HEK293T (cell line): ENCODE measurements around the gene NUP37.

Source experiments
- ARNT ChIP-seq: fragments of 450-650 bp; IDR thresholded peaks from 2 replicates; pipeline ENCODE4 v1.6.1; 2017; ENCODE audit warnings: mild to moderate bottlenecking
- BHLHE40 ChIP-seq: fragments of 450-650 bp; IDR thresholded peaks from 2 replicates; pipeline ENCODE4 v1.6.1; 2016; ENCODE audit warnings: mild to moderate bottlenecking, moderate library complexity, borderline replicate concordance
- CTBP1 ChIP-seq: fragments of 450-650 bp; IDR thresholded peaks from 2 replicates; pipeline ENCODE4 v1.6.1; 2016; ENCODE audit warnings: borderline replicate concordance
- FOXK2 ChIP-seq: fragments of 450-650 bp; IDR thresholded peaks from 2 replicates; pipeline ENCODE4 v1.6.1; 2016; ENCODE audit warnings: mild to moderate bottlenecking
- FOXM1 ChIP-seq: fragments of 450-650 bp; IDR thresholded peaks from 2 replicates; pipeline ENCODE4 v1.6.1; 2017; ENCODE audit warnings: mild to moderate bottlenecking, borderline replicate concordance
- L3MBTL2 ChIP-seq: fragments of 450-650 bp; conservative IDR thresholded peaks from 2 replicates; pipeline ENCODE4 v1.6.1; 2016; ENCODE audit warnings: mild to moderate bottlenecking
- NFRKB ChIP-seq: fragments of 450-650 bp; IDR thresholded peaks from 2 replicates; pipeline ENCODE4 v1.6.1; 2016; ENCODE audit warnings: mild to moderate bottlenecking, moderate library complexity
- SP1 ChIP-seq: fragments of 450-650 bp; IDR thresholded peaks from 2 replicates; pipeline ENCODE4 v1.6.1; 2017
- SUZ12 ChIP-seq: fragments of 450-650 bp; IDR thresholded peaks from 2 replicates; pipeline ENCODE4 v1.6.1; 2016; ENCODE audit warnings: mild to moderate bottlenecking
- TARDBP ChIP-seq: fragments of 450-650 bp; IDR thresholded peaks from 2 replicates; pipeline ENCODE4 v1.6.1; 2016
- TF ChIP-seq, protein P1 (sequence below): fragments of 450-650 bp; IDR thresholded peaks from 2 replicates; pipeline ENCODE4 v1.6.1; 2016

DNA sequence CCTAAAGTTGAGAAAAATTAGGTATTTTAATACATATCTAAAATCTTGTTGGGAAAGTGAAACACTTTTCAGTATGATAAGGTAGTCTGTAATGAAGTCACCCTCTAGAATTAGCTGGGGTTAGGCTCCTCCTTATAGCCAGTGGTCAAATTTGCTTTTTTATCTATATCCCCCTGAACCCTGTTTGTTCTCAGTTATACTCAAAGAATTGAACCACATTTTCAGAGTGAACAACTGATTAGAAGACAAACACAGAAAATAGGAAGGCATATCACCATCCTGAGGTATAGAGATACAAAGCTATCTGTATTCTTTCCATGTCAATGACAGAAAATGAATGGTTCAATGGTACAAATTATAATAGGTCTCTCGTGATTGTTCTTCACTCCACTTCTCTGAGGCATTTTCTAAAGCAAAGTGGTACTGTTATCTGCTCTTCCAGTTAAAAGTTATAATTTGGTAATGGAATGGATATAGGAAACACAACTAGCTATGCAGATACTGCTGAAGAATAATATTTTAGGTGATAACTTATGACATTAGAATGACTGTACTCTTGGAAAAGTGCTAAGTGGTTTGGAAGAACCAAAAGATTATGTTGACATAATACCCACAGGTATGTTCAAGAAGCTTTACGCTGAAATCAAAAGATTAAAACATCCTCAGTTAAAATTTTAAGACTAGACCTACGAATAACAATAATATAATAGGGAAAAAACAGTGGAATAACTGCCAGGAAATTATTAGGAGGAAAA is 85.7 kb downstream of the NUP37 start:
- TF ChIP-seq L3MBTL2 (no peak), BHLHE40 (no peak), FOXM1 (no peak), SP1 (no peak), SUZ12 (no peak), FOXK2 (no peak), CTBP1 (no peak), NFRKB (no peak), TARDBP (no peak), ARNT (no peak)
- TF ChIP-seq, protein P1, sequence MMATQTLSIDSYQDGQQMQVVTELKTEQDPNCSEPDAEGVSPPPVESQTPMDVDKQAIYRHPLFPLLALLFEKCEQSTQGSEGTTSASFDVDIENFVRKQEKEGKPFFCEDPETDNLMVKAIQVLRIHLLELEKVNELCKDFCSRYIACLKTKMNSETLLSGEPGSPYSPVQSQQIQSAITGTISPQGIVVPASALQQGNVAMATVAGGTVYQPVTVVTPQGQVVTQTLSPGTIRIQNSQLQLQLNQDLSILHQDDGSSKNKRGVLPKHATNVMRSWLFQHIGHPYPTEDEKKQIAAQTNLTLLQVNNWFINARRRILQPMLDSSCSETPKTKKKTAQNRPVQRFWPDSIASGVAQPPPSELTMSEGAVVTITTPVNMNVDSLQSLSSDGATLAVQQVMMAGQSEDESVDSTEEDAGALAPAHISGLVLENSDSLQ: no peak
